ENCODE data around the gene SIX3.

DNA sequence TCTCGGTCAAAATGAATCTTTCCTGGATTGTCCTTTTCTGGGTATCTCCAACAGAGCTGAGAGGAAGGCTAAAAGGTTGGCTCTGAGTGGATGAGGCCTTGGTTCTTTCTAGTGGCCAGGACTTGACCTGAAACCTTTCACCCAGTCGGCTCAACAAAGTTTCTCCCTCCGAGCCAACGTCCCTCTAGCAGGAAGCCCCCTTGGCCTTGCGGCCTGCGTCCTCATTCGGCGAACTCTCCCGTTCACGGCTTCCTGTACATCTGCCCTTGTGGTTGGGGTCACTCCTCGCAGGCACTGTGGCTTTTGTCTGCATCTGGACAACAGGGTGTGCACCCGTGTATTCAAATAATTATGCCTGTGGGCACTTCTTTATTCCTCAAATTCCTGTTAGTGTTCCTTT is 9.4 kb upstream of the SIX3 start:
- TF ChIP-seq POLR2A (IDR thresholded peaks at IDR 0.05) (no peak), CTCF (IDR thresholded peaks at IDR 0.05) (no peak)
